Left lung (tissue), 10 donors: ENCODE results near the gene ARHGAP21. TPM values are rescaled to one million over a fixed set of nuclear protein-coding genes. Genes with fewer than 3 reads are reported as not detected.

ENCODE experiments used
- ATAC-seq: fragments of 200-7000 bp; cut with Tn5 transposase; one replicate; pipeline ENCODE4 v1.9.1; 2020; ENCODE audit warnings: moderate library complexity
- DNase-seq, 4 donors: peaks; one replicate each; pipeline ENCODE4 v3.0.0-alpha.2; 2013 to 2020
- H3K27ac ChIP-seq, 2 donors: fragments of 200-600 bp; sonication (generic) in 1 of 2; one replicate each; pipeline versions ENCODE4 v1.5.0 to v1.8.0; 2020 to 2021
- H3K27me3 ChIP-seq, 2 donors: fragments of 200-600 bp; sonication (generic) in 1 of 2; one replicate each; pipeline versions ENCODE4 v1.5.0 to v1.8.0; 2020 to 2021
- H3K36me3 ChIP-seq, 2 donors: fragments of 200-600 bp; sonication (generic) in 1 of 2; one replicate each; pipeline versions ENCODE4 v1.5.0 to v1.8.0; 2020 to 2021
- H3K4me1 ChIP-seq, 2 donors: fragments of 200-600 bp; one replicate each; pipeline ENCODE4 v1.8.0; 2021
- H3K4me3 ChIP-seq, 2 donors: fragments of 200-600 bp; sonication (generic) in 1 of 2; one replicate each; pipeline versions ENCODE4 v1.5.0 to v1.8.0; 2020 to 2021; ENCODE audit warnings: mild to moderate bottlenecking in 1 of 2
- H3K9me3 ChIP-seq, 2 donors: fragments of 200-600 bp; sonication (generic) in 1 of 2; one replicate each; pipeline versions ENCODE4 v1.5.0 to v1.8.0; 2020 to 2021
- CTCF ChIP-seq, 2 donors: fragments of 200-600 bp; sonication (generic) in 1 of 2; IDR thresholded peaks; one replicate each; pipeline versions ENCODE4 v1.5.0 to v1.8.0; 2021; ENCODE audit warnings: antibody characterized with exemption in 2 of 2
- intact Hi-C, 2 donors: fragments of 100-400 bp; cut with DNase I; formaldehyde crosslinking; loops; one replicate each; pipeline versions ENCODE4 v1.11.2 to v1.14.2; 2022
- polyA plus RNA-seq, 6 donors: library from polyadenylated mRNA; unstranded; fragments of 120-200 nt; gene quantifications; one replicate each; pipeline ENCODE4 v1.2.1, GENCODE V29; 2013; ENCODE audit not compliant: insufficient read length in 6 of 6
- total RNA-seq, 2 donors: library from RNA; stranded (reverse); fragmentation: NEBNext Ultra II Directional; extraction: Animal tissue kit (Norgen Biotek cat#: 25700); gene quantifications; one replicate each; pipeline ENCODE4 v1.2.1, GENCODE V29; 2021
- donor health status: DM: no; HTN: yes; CAD: no.
- donor health status: DM: no; HTN: no; CAD: no.

Gene ARHGAP21
- total and polyA plus RNA-seq, 8 donors, result 74.3 to 155 (median 126) TPM

DNA sequence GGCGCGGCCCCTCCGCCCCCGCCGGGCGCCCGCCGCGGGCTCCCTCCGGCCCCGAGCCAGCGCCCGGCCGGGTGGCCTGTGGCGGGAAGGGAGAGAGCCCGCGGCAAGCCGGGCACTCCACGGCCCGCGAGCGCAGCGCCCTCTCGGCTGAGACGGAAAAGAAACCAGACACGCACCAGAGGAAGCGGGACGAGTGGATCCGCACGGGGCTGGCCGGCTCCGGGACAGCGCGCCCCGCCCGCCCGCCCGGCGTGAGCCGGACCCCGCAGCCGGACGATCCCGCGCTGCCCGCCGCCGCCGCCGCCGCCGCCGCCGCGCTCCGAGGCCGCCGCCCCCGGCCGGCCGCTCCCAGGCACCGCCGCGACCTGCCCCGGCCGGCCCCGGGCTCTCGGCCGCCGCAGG, 300 bp downstream of the ARHGAP21 start:
- ATAC-seq, result no peak

GRCh38 chr10:24722676-24723385, 856 bp downstream of the ARHGAP21 start:
- peak overlapping the region; percentile 76 to 79 for H3K4me3 ChIP-seq
- peak; percentile 46 to 86 (median 63) for DNase-seq
- H3K27ac ChIP-seq, result peak overlapping the region; percentile 93 to 98
- peaks cover 0 to 8% of the 10 kb centered on the region in 2 donors for H3K36me3 ChIP-seq
- ATAC-seq, result peak; percentile 22
- H3K27me3 ChIP-seq, result peaks cover 0 to 13% of the 10 kb centered on the region in 2 donors
- peaks cover 11 to 50% of the 10 kb centered on the region in 2 donors for H3K4me1 ChIP-seq
- no peaks in the 10 kb centered on the region for H3K9me3 ChIP-seq
- intact Hi-C loops, result loop anchor here in 1 of 2 donors (10.0 kb wide), 1 partner anchor 78 kb away; no protein-coding TSS in a partner anchor
- TF ChIP-seq CTCF (IDR thresholded peaks at IDR 0.05), result no peak

More for the DNA sequence above, 300 bp downstream of the ARHGAP21 start:
- peaks cover 0 to 8% of the 10 kb centered on the region in 2 donors for H3K36me3 ChIP-seq
- peak in 1 of 4 donors; percentile 37 for DNase-seq
- no peak for TF ChIP-seq CTCF (IDR thresholded peaks at IDR 0.05)
- peak overlapping the region; percentile 76 to 79 for H3K4me3 ChIP-seq
- peaks cover 0 to 13% of the 10 kb centered on the region in 2 donors for H3K27me3 ChIP-seq
- no peaks in the 10 kb centered on the region for H3K9me3 ChIP-seq
- peaks cover 8 to 46% of the 10 kb centered on the region in 2 donors for H3K4me1 ChIP-seq
- intact Hi-C loops, result loop anchor here in 1 of 2 donors (10.0 kb wide), 1 partner anchor 79 kb away; no protein-coding TSS in a partner anchor
- H3K27ac ChIP-seq, result peak overlapping the region; percentile 93 to 98

GRCh38 chr10:24722131-24722675, 1.5 kb downstream of the ARHGAP21 start:
- Histone ChIP-seq H3K9me3 (no peaks in the 10 kb centered on the region), H3K27ac (peak overlapping the region; percentile 93 to 98), H3K4me1 (peaks cover 11 to 50% of the 10 kb centered on the region in 2 donors), H3K36me3 (peaks cover 0 to 8% of the 10 kb centered on the region in 2 donors), H3K4me3 (peak overlapping the region; percentile 76 to 79), H3K27me3 (peaks cover 0 to 13% of the 10 kb centered on the region in 2 donors)
- TF ChIP-seq CTCF (IDR thresholded peaks at IDR 0.05), result no peak
- no peak for ATAC-seq
- intact Hi-C loops, result loop anchor here in 1 of 2 donors (10.0 kb wide), 1 partner anchor 77 kb away; no protein-coding TSS in a partner anchor
- no peak for DNase-seq

DNA sequence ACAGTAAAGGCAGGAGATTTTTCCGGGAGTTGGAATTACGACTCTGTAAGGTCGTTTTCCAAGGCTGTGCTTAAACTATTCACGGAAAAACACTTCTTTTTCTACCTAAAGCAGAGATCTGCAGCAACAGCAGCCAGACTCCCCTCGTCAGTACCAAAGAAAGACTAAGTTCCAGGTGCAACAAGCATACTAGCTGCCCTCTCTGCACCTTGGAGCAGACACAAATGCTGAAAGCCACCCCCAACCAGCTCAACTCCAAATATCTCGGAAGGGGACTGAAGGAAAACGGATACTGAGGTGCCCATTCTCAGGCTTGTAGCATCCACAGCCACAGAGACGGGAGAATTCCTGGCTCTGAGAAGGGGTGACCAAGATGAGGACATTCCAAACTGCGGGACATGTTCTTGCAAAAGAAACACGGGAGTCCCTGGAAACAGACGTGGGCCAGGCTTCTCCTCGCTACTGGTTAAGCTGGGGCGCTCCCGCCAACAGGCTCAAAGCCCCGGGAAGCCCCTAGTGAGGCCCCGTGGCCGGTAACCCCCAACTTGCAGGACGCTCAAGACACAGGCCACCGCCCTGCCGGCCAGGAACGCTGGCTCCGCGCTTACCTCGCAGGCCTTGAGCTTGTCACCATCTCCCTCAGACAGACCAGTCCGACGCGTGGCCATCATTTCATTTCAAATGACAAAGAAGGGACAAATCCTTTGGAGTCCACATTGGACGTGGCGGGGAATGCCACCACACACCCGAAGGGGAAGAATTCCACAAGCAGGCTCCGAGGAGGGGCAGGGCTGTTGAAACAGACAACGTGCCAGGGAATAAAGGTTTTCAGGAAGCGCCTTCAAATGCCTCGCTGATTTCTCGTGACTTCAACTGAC, 2.2 kb downstream of the ARHGAP21 start:
- ATAC-seq, result peak; percentile 3
- Histone ChIP-seq H3K4me3 (peak overlapping the region; percentile 76 to 79), H3K9me3 (no peaks in the 10 kb centered on the region), H3K27me3 (peaks cover 0 to 13% of the 10 kb centered on the region in 2 donors), H3K36me3 (peaks cover 0 to 8% of the 10 kb centered on the region in 2 donors), H3K27ac (peak overlapping the region; percentile 93 to 98), H3K4me1 (peaks cover 11 to 53% of the 10 kb centered on the region in 2 donors)
- peak; percentile 18 to 82 (median 38) for DNase-seq
- no peak for TF ChIP-seq CTCF (IDR thresholded peaks at IDR 0.05)
- intact Hi-C loops, result loop anchor here in 1 of 2 donors (10.0 kb wide), 1 partner anchor 77 kb away; no protein-coding TSS in a partner anchor
